AG10803 (cell line): ENCODE measurements around the gene TAF4.

Experiments used
- DNase-seq: peaks from one replicate; pipeline ENCODE4 v3.0.0; 2010; ENCODE audit warnings: low read depth
- H3K4me3 ChIP-seq: 2 replicates; pipeline ENCODE4 v1.5.1; 2011; ENCODE audit warnings: mild to moderate bottlenecking, low read length, control low read depth
- CTCF ChIP-seq: conservative IDR thresholded peaks from 2 replicates; pipeline ENCODE4 v1.5.1; 2011; ENCODE audit warnings: mild to moderate bottlenecking, low read length, control low read depth, inconsistent platforms

The TAF4 gene

GRCh38 chr20:62007127-62007647 lies 58.5 kb downstream of the TAF4 start:
- DNase-seq: no peak
- H3K4me3 ChIP-seq: no peak overlapping the region
- no peak for TF ChIP-seq CTCF

- DNase-seq: no peak
- TF ChIP-seq CTCF: no peak
- no peak overlapping the region for H3K4me3 ChIP-seq
Measured at GRCh38 chr20:62006482-62006881, 59.2 kb downstream of the TAF4 start.

DNA sequence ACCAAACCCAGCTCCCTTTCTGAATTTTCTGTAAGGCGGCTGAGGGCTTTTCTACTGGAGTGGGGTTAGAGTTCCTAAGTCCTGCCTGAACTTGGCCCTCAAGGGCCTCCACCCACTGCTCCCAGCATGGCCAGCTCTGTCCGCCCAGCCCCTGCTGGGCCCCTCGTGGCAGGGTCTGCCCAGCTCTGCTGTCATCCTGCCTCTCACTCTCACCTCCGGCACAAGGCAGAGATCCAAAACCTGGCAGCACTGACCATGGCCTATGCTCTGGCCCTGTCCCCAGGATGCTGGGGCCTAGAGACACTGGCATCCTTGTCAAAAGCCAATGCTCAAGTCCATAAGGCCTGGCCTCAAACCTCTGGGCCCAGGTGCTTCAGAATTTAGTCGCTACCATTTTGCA lies 61.1 kb downstream of the TAF4 start:
- no peak for DNase-seq
- no peak overlapping the region for H3K4me3 ChIP-seq
- TF ChIP-seq CTCF: no peak

GRCh38 chr20:62003567-62004405 lies 61.9 kb downstream of the TAF4 start:
- no peak for DNase-seq
- TF ChIP-seq CTCF: no peak
- H3K4me3 ChIP-seq: no peak overlapping the region

DNA sequence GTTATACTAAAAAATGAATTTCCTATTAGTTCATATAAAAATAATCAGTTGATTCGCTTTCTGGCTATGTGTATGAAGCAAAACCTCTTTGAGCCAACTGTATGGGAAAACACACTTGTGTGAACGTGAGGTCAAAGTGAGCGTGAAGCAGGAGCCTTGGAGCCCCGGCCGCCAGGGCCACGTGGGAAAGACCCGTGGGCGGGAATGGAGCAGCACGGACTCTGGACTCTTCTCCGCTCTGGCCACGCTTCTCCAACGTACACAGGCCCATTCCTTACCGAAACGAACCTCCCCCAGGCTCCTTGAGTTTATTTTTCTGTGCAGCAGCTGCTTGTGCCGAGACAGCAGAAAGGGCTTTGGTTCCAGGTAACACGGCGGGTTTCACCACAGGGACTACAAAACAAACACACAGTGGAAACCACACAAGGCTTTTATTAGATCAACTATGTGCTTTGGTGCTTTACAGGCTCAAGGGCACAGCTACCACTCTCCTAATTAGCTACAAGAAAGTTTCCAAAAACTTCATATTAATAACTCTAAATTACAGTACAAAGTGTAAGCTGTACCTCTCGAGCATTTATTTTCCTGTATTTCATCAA lies 62.7 kb downstream of the TAF4 start:
- no peak for DNase-seq
- no peak for TF ChIP-seq CTCF
- no peak overlapping the region for H3K4me3 ChIP-seq

DNA sequence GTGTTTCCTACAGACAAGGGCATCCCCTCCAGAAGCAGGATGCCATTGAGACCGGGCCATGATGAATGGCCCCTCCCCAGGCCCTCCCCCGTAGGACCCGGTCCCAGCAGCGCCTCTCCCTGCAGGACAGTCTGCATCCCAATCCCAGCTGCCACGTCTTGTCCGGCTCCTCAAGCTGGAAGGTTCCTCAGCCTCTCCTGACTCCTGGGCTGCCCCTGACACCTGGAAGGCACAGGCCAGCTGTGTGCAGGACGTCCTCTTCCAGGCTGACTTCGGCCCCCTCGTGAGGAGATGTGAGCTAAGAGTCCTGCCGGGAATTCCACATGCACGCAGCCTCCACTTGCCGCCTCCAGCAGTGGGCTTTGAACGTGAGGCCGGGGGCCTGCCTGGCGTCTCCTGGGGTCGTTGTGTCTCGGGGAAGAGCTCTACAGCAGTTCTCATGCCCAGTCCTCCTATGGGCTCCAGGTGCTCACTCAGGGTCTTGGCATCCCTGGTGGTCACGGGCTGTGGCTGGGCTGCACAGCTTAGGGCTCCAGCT lies 64.4 kb downstream of the TAF4 start:
- no peak for DNase-seq
- H3K4me3 ChIP-seq: no peak overlapping the region
- no peak for TF ChIP-seq CTCF
